ENCODE results near the gene PHF19. TPM values are rescaled to one million over a fixed set of nuclear protein-coding genes. Genes with fewer than 3 reads are reported as not detected.

The PHF19 gene
- total and polyA plus RNA-seq, 2 of the 8 experiments (the other 6 are each of a cell fraction or from before 2014, with no cell fraction given), result 28.2 to 31.8 TPM

DNA sequence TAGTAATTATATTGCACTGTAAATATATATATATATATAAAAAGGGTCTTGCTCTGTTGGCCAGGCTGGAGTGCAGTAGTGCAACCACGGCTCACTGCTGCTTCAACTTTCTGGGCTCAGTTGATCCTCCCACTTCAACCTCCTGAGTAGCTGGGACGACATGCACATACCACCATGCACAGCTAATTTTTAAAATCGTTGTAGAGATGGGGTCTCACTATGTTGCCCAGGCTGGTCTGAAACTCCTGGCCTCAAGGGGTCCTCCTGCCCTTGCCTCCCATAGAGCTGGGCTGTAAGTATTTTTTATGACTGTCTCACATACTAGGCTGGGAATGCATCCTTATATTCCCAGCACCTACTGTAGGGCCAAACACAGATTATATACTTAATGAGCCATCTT is 46.1 kb downstream of the PHF19 start (continued):
- TF ChIP-seq, protein P1, sequence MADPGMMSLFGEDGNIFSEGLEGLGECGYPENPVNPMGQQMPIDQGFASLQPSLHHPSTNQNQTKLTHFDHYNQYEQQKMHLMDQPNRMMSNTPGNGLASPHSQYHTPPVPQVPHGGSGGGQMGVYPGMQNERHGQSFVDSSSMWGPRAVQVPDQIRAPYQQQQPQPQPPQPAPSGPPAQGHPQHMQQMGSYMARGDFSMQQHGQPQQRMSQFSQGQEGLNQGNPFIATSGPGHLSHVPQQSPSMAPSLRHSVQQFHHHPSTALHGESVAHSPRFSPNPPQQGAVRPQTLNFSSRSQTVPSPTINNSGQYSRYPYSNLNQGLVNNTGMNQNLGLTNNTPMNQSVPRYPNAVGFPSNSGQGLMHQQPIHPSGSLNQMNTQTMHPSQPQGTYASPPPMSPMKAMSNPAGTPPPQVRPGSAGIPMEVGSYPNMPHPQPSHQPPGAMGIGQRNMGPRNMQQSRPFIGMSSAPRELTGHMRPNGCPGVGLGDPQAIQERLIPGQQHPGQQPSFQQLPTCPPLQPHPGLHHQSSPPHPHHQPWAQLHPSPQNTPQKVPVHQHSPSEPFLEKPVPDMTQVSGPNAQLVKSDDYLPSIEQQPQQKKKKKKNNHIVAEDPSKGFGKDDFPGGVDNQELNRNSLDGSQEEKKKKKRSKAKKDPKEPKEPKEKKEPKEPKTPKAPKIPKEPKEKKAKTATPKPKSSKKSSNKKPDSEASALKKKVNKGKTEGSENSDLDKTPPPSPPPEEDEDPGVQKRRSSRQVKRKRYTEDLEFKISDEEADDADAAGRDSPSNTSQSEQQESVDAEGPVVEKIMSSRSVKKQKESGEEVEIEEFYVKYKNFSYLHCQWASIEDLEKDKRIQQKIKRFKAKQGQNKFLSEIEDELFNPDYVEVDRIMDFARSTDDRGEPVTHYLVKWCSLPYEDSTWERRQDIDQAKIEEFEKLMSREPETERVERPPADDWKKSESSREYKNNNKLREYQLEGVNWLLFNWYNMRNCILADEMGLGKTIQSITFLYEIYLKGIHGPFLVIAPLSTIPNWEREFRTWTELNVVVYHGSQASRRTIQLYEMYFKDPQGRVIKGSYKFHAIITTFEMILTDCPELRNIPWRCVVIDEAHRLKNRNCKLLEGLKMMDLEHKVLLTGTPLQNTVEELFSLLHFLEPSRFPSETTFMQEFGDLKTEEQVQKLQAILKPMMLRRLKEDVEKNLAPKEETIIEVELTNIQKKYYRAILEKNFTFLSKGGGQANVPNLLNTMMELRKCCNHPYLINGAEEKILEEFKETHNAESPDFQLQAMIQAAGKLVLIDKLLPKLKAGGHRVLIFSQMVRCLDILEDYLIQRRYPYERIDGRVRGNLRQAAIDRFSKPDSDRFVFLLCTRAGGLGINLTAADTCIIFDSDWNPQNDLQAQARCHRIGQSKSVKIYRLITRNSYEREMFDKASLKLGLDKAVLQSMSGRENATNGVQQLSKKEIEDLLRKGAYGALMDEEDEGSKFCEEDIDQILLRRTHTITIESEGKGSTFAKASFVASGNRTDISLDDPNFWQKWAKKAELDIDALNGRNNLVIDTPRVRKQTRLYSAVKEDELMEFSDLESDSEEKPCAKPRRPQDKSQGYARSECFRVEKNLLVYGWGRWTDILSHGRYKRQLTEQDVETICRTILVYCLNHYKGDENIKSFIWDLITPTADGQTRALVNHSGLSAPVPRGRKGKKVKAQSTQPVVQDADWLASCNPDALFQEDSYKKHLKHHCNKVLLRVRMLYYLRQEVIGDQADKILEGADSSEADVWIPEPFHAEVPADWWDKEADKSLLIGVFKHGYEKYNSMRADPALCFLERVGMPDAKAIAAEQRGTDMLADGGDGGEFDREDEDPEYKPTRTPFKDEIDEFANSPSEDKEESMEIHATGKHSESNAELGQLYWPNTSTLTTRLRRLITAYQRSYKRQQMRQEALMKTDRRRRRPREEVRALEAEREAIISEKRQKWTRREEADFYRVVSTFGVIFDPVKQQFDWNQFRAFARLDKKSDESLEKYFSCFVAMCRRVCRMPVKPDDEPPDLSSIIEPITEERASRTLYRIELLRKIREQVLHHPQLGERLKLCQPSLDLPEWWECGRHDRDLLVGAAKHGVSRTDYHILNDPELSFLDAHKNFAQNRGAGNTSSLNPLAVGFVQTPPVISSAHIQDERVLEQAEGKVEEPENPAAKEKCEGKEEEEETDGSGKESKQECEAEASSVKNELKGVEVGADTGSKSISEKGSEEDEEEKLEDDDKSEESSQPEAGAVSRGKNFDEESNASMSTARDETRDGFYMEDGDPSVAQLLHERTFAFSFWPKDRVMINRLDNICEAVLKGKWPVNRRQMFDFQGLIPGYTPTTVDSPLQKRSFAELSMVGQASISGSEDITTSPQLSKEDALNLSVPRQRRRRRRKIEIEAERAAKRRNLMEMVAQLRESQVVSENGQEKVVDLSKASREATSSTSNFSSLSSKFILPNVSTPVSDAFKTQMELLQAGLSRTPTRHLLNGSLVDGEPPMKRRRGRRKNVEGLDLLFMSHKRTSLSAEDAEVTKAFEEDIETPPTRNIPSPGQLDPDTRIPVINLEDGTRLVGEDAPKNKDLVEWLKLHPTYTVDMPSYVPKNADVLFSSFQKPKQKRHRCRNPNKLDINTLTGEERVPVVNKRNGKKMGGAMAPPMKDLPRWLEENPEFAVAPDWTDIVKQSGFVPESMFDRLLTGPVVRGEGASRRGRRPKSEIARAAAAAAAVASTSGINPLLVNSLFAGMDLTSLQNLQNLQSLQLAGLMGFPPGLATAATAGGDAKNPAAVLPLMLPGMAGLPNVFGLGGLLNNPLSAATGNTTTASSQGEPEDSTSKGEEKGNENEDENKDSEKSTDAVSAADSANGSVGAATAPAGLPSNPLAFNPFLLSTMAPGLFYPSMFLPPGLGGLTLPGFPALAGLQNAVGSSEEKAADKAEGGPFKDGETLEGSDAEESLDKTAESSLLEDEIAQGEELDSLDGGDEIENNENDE (IDR thresholded peaks at IDR 0.05; ENCODE audit: insufficient replicate concordance, low read length), result no peak
- TF ChIP-seq FOSL1 (IDR thresholded peaks at IDR 0.05; ENCODE audit: insufficient read depth, low read depth, low read length) (no peak), JUND (IDR thresholded peaks at IDR 0.05; ENCODE audit: low read length) (no peak), SAP30 (IDR thresholded peaks at IDR 0.05; ENCODE audit: insufficient read depth, insufficient replicate concordance, low read length) (no peak), SIRT6 (IDR thresholded peaks at IDR 0.05; ENCODE audit: low read length) (no peak), GTF2F1 (IDR thresholded peaks at IDR 0.05; ENCODE audit: borderline replicate concordance, low read depth, low read length) (no peak), TAF7 (optimal IDR thresholded peaks at IDR 0.05; ENCODE audit: borderline replicate concordance, low read depth, low read length) (no peak), KDM5A (IDR thresholded peaks at IDR 0.05; ENCODE audit: low read length) (no peak), BCL11A (IDR thresholded peaks at IDR 0.05; ENCODE audit: low read depth in 2 of 2, low read length in 2 of 2) (no peak), SP4 (IDR thresholded peaks at IDR 0.05; ENCODE audit: low read length) (no peak), CBX5 (IDR thresholded peaks at IDR 0.05; ENCODE audit: low read depth, low read length) (no peak), TAF1 (IDR thresholded peaks at IDR 0.05; ENCODE audit: low read depth, low read length) (no peak)
- TF ChIP-seq, protein P2, sequence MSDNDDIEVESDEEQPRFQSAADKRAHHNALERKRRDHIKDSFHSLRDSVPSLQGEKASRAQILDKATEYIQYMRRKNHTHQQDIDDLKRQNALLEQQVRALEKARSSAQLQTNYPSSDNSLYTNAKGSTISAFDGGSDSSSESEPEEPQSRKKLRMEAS (IDR thresholded peaks at IDR 0.05), result no peak
